NCI-H187 (cell line): Measurements from ENCODE around the gene GRID1.

Experiments
- DNase-seq, 2 experiments: peaks; one replicate each; lab custom pipeline; 2025; lab: John Stamatoyannopoulos, UW

GRID1 gene

GRCh38 chr10:86354761-86355540 is 11.6 kb downstream of the GRID1 start:
- DNase-seq, result no peak

- no peak for DNase-seq
Measured at GRCh38 chr10:86353506-86354485, 12.8 kb downstream of the GRID1 start.

GRCh38 chr10:86350897-86351296 is 15.7 kb downstream of the GRID1 start:
- no peak for DNase-seq

GRCh38 chr10:86349940-86350630 is 16.5 kb downstream of the GRID1 start:
- no peak for DNase-seq

- DNase-seq, result no peak
Measured at GRCh38 chr10:86349474-86349873, 17.1 kb downstream of the GRID1 start.

- DNase-seq, result no peak
Measured at GRCh38 chr10:86348321-86349210, 18.0 kb downstream of the GRID1 start.

- no peak for DNase-seq
Measured at GRCh38 chr10:86347856-86348255, 18.7 kb downstream of the GRID1 start.

- no peak for DNase-seq
Measured at GRCh38 chr10:86346799-86347665, 19.6 kb downstream of the GRID1 start.

- DNase-seq, result no peak
Measured at GRCh38 chr10:86345859-86346798, 20.5 kb downstream of the GRID1 start.

GRCh38 chr10:86345296-86345858 is 21.2 kb downstream of the GRID1 start:
- DNase-seq, result no peak

GRCh38 chr10:86344714-86345161 is 21.9 kb downstream of the GRID1 start:
- no peak for DNase-seq

- DNase-seq, result no peak
Measured at GRCh38 chr10:86344281-86344680, 22.3 kb downstream of the GRID1 start.

- no peak for DNase-seq
Measured at GRCh38 chr10:86343761-86344160, 22.8 kb downstream of the GRID1 start.

GRCh38 chr10:86342111-86342863 is 24.3 kb downstream of the GRID1 start:
- no peak for DNase-seq

GRCh38 chr10:86341361-86341811 is 25.2 kb downstream of the GRID1 start:
- no peak for DNase-seq

GRCh38 chr10:86340991-86341260 is 25.7 kb downstream of the GRID1 start:
- no peak for DNase-seq

- peak; percentile 8 to 38 for DNase-seq
Measured at GRCh38 chr10:86340176-86340990, 26.2 kb downstream of the GRID1 start.
